ENCODE measurements around the gene IGFL4.

GRCh38 chr19:46088101-46088500 is 47.3 kb upstream of the IGFL4 start:
- TF ChIP-seq KDM1A (IDR thresholded peaks at IDR 0.05; ENCODE audit: borderline replicate concordance), result no peak
- TF ChIP-seq PAX5 (IDR thresholded peaks at IDR 0.05; ENCODE audit: borderline replicate concordance, low read depth, low read length), result no peak

Measured in GM12878 (cell line).